ENCODE data around the gene TBC1D22B.

Gene TBC1D22B

DNA sequence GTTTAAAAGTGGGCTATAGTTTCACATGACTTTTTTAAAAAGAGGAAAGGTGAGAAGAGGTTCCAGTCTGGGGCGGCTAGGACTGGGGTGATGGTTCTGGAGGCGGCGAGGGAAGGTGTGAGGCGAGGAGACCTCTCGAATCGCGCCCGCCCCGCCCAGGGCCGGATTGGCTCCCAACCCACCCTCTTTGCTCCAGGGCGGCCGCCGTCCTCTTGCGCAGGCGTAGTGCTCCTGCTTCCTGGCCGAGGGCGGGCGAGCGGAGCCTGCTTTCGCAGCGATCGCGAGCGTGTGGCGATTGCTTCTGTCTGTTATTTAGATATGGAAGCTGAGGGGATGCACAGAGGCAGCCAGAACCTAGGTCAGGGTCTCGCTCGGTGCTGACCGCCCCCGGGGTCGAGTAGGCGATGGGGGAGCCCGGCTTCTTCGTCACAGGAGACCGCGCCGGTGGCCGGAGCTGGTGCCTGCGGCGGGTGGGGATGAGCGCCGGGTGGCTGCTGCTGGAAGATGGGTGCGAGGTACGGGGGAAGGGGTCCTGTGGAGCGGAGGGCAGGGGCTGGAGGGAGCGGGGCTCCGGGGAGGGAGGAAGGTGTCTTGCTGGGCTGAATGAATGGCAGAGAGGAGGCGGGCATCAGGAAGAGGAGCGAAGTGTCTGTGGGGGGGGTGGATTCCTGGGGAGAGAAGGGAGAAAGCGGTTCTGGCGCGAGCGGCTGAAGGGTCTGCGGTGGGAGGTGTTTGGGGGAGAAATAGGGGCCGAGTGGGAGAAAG, 96.4 kb downstream of the TBC1D22B start, which contains the start of gene RNF8:
RNF8 (plus strand) TSS at position 223 of the 765 bp plus-strand sequence; CDS start at position 405, 182 bp downstream.
- FAIRE-seq (peak; percentile 92), DNase-seq (ENCODE audit: insufficient read length, low spot score) (peak; percentile 97)
- TF ChIP-seq POLR2A (IDR thresholded peaks at IDR 0.05; ENCODE audit: low read depth, low read length) = peak; percentile 69
- peak; percentile 66 for TF ChIP-seq PAX5 (IDR thresholded peaks at IDR 0.05; ENCODE audit: insufficient read depth, low read length, severe bottlenecking)
- no peak for TF ChIP-seq TAF1 (IDR thresholded peaks at IDR 0.05; ENCODE audit: low read depth, low read length)
- no peak for TF ChIP-seq SPI1 (IDR thresholded peaks at IDR 0.05; ENCODE audit: low read depth, low read length)
- no peak for TF ChIP-seq POLR2AphosphoS5 (IDR thresholded peaks at IDR 0.05; ENCODE audit: low read depth, low read length)
- TF ChIP-seq POU2F2 (IDR thresholded peaks at IDR 0.05; ENCODE audit: low read depth, low read length) = peak; percentile 48; the same call in 1 of the 2 replicates

- peak; percentile 31 for DNase-seq (ENCODE audit: insufficient read length, low spot score)
Measured at GRCh38 chr6:37354526-37355384, 97.2 kb downstream of the TBC1D22B start.

DNA sequence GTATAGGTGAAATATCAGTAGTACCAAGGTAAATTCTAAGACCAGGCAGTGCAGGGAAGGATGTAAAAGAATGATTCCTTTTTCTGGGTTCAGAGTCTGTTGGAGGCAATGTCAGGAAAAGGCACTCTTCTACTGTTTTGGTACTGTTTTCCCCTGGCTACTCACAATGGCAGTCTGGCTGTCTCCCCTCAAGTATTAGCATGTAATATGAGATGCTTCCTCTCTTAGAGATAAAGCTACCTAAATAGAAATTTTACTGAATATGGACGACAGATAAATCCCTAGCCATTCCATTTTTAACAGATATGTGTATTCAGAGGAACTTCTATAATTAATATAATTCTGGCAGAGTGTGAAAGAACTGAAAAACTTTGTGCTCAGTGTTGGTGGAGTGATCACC, 99.7 kb downstream of the TBC1D22B start:
- TF ChIP-seq SPI1 (IDR thresholded peaks at IDR 0.05; ENCODE audit: low read depth, low read length) (no peak), POLR2A (IDR thresholded peaks at IDR 0.05; ENCODE audit: low read depth, low read length) (no peak), POLR2AphosphoS5 (IDR thresholded peaks at IDR 0.05; ENCODE audit: low read depth, low read length) (no peak)
- DNase-seq (ENCODE audit: insufficient read length, low spot score) (no peak), FAIRE-seq (no peak)

More at GRCh38 chr6:37354526-37355384, 97.2 kb downstream of the TBC1D22B start:
- TF ChIP-seq PAX5 (IDR thresholded peaks at IDR 0.05; ENCODE audit: insufficient read depth, low read length, severe bottlenecking) (no peak), POU2F2 (IDR thresholded peaks at IDR 0.05; ENCODE audit: low read depth, low read length) (no peak), SPI1 (IDR thresholded peaks at IDR 0.05; ENCODE audit: low read depth, low read length) (no peak), POLR2A (IDR thresholded peaks at IDR 0.05; ENCODE audit: low read depth, low read length) (no peak), POLR2AphosphoS5 (IDR thresholded peaks at IDR 0.05; ENCODE audit: low read depth, low read length) (no peak)
- peak; percentile 57 for FAIRE-seq

DNA sequence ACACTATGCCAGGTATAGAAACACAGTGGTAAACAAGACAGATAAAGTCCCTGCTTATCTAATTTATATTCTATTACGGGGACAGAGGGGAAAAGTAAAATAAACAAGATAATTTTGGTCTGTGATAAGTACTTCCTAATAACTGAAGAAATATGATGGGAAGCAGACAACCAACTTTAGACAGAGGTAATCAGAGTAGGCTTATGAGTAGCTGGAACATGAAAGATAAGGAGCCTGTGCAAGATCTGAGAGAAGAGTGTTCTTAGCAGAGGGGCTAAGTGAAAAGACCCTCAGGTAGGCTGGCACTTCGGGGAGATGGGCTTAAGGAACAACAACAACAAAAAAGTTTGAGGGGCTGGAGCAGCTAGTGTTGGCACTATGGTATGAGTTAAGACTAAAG, 100.3 kb downstream of the TBC1D22B start:
- FAIRE-seq = no peak
- DNase-seq (ENCODE audit: insufficient read length, low spot score) = no peak
- TF ChIP-seq POLR2AphosphoS5 (IDR thresholded peaks at IDR 0.05; ENCODE audit: low read depth, low read length) (no peak), POLR2A (IDR thresholded peaks at IDR 0.05; ENCODE audit: low read depth, low read length) (no peak), POU2F2 (IDR thresholded peaks at IDR 0.05; ENCODE audit: low read depth, low read length) (no peak), PAX5 (IDR thresholded peaks at IDR 0.05; ENCODE audit: insufficient read depth, low read length, severe bottlenecking) (no peak)

GRCh38 chr6:37359039-37359438, 101.5 kb downstream of the TBC1D22B start:
- TF ChIP-seq PAX5 (IDR thresholded peaks at IDR 0.05; ENCODE audit: insufficient read depth, low read length, severe bottlenecking) (no peak), TAF1 (IDR thresholded peaks at IDR 0.05; ENCODE audit: low read depth, low read length) (no peak), POU2F2 (IDR thresholded peaks at IDR 0.05; ENCODE audit: low read depth, low read length) (no peak)
- FAIRE-seq = no peak

GRCh38 chr6:37362101-37362828, 104.7 kb downstream of the TBC1D22B start:
- FAIRE-seq = no peak
- no peak for DNase-seq (ENCODE audit: insufficient read length, low spot score)
- no peak for TF ChIP-seq POLR2AphosphoS5 (IDR thresholded peaks at IDR 0.05; ENCODE audit: low read depth, low read length)
- TF ChIP-seq PAX5 (IDR thresholded peaks at IDR 0.05; ENCODE audit: insufficient read depth, low read length, severe bottlenecking) = no peak
- TF ChIP-seq POLR2A (IDR thresholded peaks at IDR 0.05; ENCODE audit: low read depth, low read length) = no peak
- TF ChIP-seq SPI1 (IDR thresholded peaks at IDR 0.05; ENCODE audit: low read depth, low read length) = no peak
- TF ChIP-seq TAF1 (IDR thresholded peaks at IDR 0.05; ENCODE audit: low read depth, low read length) = no peak
- no peak for TF ChIP-seq POU2F2 (IDR thresholded peaks at IDR 0.05; ENCODE audit: low read depth, low read length)

More at GRCh38 chr6:37359039-37359438, 101.5 kb downstream of the TBC1D22B start:
- DNase-seq (ENCODE audit: insufficient read length, low spot score) = no peak

DNA sequence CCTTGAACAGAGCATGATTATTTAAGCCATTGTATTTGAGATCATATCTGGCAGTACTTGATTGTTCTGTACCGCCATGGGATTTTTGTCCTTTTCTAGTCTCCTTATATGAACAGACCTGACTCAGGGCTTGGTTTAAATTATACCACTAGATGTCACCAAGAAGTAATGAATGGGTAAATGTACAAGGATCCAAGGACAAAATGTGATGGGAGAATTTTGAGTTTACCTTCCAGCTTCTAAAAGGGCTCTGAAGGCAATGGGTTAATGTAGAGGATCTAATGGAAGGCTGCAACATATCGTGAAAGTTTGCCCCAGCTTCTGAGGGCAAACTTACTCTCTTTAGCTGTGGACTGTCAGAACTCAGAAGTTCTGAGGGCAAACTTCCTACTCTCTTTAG, 108.2 kb downstream of the TBC1D22B start:
- TF ChIP-seq POLR2AphosphoS5 (IDR thresholded peaks at IDR 0.05; ENCODE audit: low read depth, low read length) = no peak
- no peak for TF ChIP-seq SPI1 (IDR thresholded peaks at IDR 0.05; ENCODE audit: low read depth, low read length)
- no peak for TF ChIP-seq PAX5 (IDR thresholded peaks at IDR 0.05; ENCODE audit: insufficient read depth, low read length, severe bottlenecking)
- TF ChIP-seq TAF1 (IDR thresholded peaks at IDR 0.05; ENCODE audit: low read depth, low read length) = no peak
- no peak for TF ChIP-seq POU2F2 (IDR thresholded peaks at IDR 0.05; ENCODE audit: low read depth, low read length)
- no peak for TF ChIP-seq POLR2A (IDR thresholded peaks at IDR 0.05; ENCODE audit: low read depth, low read length)
- FAIRE-seq = peak; percentile 54
- no peak for DNase-seq (ENCODE audit: insufficient read length, low spot score)

DNA sequence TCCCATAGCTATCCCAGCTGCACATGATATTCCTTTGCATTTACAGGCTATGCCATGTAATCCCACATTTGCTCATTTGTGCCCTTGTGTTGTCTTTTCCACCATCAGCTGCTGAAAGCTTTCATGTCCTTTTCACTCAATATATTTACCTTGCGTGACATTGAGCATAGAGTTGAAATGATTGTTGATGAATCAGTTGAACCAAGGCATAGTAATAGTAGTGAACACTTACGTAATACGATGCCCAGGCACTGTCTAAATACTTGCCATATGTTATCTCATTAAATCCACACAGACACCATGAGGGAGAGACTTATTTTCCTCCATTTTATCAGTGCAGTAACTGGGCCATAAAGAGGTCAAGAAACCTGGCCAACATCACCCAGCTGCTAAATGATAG, 109.3 kb downstream of the TBC1D22B start:
- TF ChIP-seq POU2F2 (IDR thresholded peaks at IDR 0.05; ENCODE audit: low read depth, low read length) (no peak), SPI1 (IDR thresholded peaks at IDR 0.05; ENCODE audit: low read depth, low read length) (no peak), POLR2A (IDR thresholded peaks at IDR 0.05; ENCODE audit: low read depth, low read length) (no peak), PAX5 (IDR thresholded peaks at IDR 0.05; ENCODE audit: insufficient read depth, low read length, severe bottlenecking) (no peak), POLR2AphosphoS5 (IDR thresholded peaks at IDR 0.05; ENCODE audit: low read depth, low read length) (no peak), TAF1 (IDR thresholded peaks at IDR 0.05; ENCODE audit: low read depth, low read length) (no peak)
- no peak for DNase-seq (ENCODE audit: insufficient read length, low spot score)
- no peak for FAIRE-seq

DNA sequence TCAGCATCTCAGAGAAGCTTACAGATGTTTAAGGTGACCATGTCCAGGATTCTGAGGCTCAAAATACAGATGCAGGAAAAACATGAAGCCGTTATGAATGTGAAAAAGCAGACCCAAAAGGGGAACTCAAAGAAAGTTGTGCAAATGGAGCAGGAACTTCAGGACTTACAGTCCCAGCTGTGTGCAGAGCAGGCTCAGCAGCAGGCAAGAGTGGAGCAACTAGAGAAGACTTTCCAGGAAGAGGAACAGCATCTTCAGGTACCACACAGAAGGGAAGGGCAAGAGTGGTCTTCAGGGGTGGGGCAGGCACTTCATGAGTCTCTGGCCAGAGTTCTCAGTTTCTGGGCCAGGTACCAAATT, 111.4 kb downstream of the TBC1D22B start:
- FAIRE-seq = peak; percentile 23

More for the DNA sequence above, 111.4 kb downstream of the TBC1D22B start:
- DNase-seq (ENCODE audit: insufficient read length, low spot score) = no peak
- no peak for TF ChIP-seq TAF1 (IDR thresholded peaks at IDR 0.05; ENCODE audit: low read depth, low read length)
- TF ChIP-seq SPI1 (IDR thresholded peaks at IDR 0.05; ENCODE audit: low read depth, low read length) = no peak
- TF ChIP-seq POLR2AphosphoS5 (IDR thresholded peaks at IDR 0.05; ENCODE audit: low read depth, low read length) = no peak

All from GM12891 (cell line).